Testis (tissue), 3 donors: Measurements from ENCODE around the gene TRPC4AP. TPM values are rescaled to one million over a fixed set of nuclear protein-coding genes. Genes with fewer than 3 reads are reported as not detected.
A peak's percentile ranks its signal among the peaks of the same experiment; 100 is the strongest.

Experiments
- DNase-seq: peaks from one replicate; pipeline ENCODE4 v3.0.0-alpha.2; 2019
- H3K27ac ChIP-seq, 2 donors: fragments of 200-600 bp; sonication (generic); one replicate each; pipeline ENCODE4 v1.5.1; 2019
- H3K27me3 ChIP-seq: fragments of 200-600 bp; sonication (generic); one replicate; pipeline ENCODE4 v1.5.1; 2019
- H3K36me3 ChIP-seq: fragments of 200-600 bp; sonication (generic); one replicate; pipeline ENCODE4 v1.5.1; 2017; ENCODE audit warnings: low read depth; ENCODE audit errors: missing control alignments
- H3K4me1 ChIP-seq: fragments of 200-600 bp; sonication (generic); one replicate; pipeline ENCODE4 v1.5.1; 2019
- H3K4me3 ChIP-seq, 2 donors: fragments of 200-600 bp; sonication (generic); one replicate each; pipeline ENCODE4 v1.5.1; 2017 to 2019
- H3K9me3 ChIP-seq: fragments of 200-600 bp; sonication (generic); one replicate; pipeline ENCODE4 v1.5.1; 2017
- POLR2A ChIP-seq: fragments of 450-650 bp; IDR thresholded peaks from one replicate; pipeline ENCODE4 v1.6.1; 2017; ENCODE audit warnings: antibody characterized with exemption, mild to moderate bottlenecking, moderate library complexity
- WGBS, 2 donors: methylation state at CpG; one replicate each; pipeline ENCODE4 v1.1.5; 2018; 5-methylcytosine and 5-hydroxymethylcytosine counted together
- intact Hi-C: fragments of 100-400 bp; cut with DNase I; formaldehyde crosslinking; loops from one replicate; pipeline ENCODE4 v1.15.1; 2023; ENCODE audit warnings: low total_unique reads
- polyA plus RNA-seq: library from polyadenylated mRNA; stranded (reverse); fragments of 350-450 nt; fragmentation: Illumina TruSeq; extraction: RNeasy Lipid Tissue Mini Kit (QIAGEN cat#74804); gene quantifications from one replicate; pipeline ENCODE4 v1.2.3, GENCODE V29; 2014; ENCODE audit warnings: low read depth, low replicate concordance; ENCODE audit not compliant: insufficient read depth
- total RNA-seq, 2 donors: library from RNA; depleted of rRNA; stranded (reverse); fragments of >200 nt; gene quantifications; one replicate each; pipeline ENCODE4 v1.2.3, GENCODE V29; 2016
- TF ChIP-seq, protein P1 (sequence below), 3 experiments: fragments of 450-650 bp in 2 of 3; fragments of 200-600 bp in 1 of 3; sonication (generic) in 1 of 3; IDR thresholded peaks; one replicate each; pipeline ENCODE4 v1.5.1; 2016 to 2019; ENCODE audit warnings: antibody characterized with exemption in 3 of 3, mild to moderate bottlenecking in 2 of 3, moderate library complexity in 1 of 3

Gene TRPC4AP
- total and polyA plus RNA-seq, 3 donors from 2014 or later: 68.8 to 78.4 (median 76.6) TPM

DNA sequence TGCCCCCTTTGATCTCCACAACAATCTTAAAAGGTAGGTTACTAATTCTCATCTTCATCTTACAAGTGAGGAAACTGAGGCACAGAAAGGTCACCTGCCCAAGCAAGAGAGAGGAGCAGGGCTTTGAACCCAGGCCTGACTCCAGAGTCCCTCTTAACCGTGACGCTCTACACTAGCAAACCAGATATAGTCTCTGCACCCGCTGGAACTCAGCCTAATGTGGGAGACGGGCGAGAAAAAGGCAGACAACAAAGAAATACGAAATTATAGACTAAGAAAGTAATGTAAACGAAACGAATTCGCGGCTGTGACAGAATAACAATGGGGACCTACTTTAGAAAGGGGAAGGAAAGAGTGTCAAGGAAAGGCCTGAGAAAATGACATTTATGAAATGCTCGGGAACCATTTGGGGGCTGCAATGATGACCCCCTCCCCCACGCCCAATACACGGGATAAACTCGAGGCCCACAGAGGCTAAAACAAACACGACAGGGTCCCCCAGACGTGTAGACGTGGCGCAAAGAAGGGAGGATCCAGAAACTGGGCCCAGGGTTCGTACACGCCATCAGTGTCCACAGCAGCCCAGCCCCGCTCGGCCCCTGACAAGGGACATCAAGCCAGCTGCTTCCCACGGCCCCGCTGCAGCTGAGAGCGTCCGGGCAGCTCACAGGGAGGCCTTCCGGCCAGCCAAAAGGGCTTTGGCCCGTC lies 637 bp downstream of the TRPC4AP start:
- H3K27ac ChIP-seq: peak overlapping the region; percentile 90 to 94
- no peaks in the 10 kb centered on the region for H3K36me3 ChIP-seq
- peak; percentile 36 for DNase-seq
- 0% methylated on average over 14 to 27 of the region's 28 CpGs for WGBS, 2 donors
- no peak for TF ChIP-seq POLR2A
- TF ChIP-seq, protein P1, sequence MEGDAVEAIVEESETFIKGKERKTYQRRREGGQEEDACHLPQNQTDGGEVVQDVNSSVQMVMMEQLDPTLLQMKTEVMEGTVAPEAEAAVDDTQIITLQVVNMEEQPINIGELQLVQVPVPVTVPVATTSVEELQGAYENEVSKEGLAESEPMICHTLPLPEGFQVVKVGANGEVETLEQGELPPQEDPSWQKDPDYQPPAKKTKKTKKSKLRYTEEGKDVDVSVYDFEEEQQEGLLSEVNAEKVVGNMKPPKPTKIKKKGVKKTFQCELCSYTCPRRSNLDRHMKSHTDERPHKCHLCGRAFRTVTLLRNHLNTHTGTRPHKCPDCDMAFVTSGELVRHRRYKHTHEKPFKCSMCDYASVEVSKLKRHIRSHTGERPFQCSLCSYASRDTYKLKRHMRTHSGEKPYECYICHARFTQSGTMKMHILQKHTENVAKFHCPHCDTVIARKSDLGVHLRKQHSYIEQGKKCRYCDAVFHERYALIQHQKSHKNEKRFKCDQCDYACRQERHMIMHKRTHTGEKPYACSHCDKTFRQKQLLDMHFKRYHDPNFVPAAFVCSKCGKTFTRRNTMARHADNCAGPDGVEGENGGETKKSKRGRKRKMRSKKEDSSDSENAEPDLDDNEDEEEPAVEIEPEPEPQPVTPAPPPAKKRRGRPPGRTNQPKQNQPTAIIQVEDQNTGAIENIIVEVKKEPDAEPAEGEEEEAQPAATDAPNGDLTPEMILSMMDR (IDR thresholded peaks at IDR 0.05): no peak
- no peaks in the 10 kb centered on the region for H3K9me3 ChIP-seq
- no peaks in the 10 kb centered on the region for H3K27me3 ChIP-seq
- peaks cover 10% of the 10 kb centered on the region for H3K4me1 ChIP-seq
- peak overlapping the region; percentile 83 to 91 for H3K4me3 ChIP-seq
- intact Hi-C loops: loop anchor here (5.0 kb wide), 1 partner anchor 220 kb away; the partner anchor contains the start of gene GGT7

DNA sequence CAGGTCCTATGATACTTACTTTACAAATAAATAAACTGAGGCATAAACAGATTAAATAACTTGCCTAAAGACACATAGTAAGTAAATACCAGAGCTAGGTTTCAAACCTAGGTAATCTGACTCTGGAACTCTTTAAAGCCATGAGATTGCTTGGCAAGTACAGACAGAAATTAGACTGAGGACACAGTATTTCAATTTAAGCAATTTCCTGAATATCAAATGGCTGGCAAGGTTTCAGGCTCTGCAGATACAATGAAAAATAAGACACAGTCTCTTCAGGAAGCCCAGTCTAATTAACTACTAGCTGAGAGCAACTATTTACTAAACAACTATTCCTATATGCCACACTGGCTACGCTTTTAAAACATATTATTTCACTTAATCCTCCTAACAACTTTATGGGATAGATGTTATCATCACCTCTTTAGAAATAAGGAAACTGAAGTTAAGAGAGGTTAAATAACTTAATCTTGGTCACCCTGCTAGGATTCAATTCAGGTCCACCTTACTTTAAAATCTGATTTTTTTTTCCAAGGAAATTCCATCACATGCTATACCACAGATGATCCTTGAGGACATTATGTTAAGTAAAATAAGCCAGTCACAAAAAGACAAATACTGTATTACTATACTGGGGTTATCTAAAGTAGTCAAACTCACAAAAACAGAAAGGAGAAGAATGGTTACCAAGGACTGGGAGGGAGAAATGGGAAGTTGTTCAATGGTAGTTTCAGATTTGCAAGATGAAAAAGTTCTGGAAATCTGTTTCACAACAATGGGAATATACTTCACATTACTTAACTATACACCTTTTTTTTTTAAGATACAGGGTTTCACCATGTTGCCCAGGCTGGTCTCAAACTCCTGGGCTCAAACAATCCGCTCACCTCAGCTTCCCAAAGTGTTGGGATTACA lies 4.1 kb downstream of the TRPC4AP start:
- no peak overlapping the region for H3K4me3 ChIP-seq
- TF ChIP-seq, protein P1 (IDR thresholded peaks at IDR 0.05): no peak
- no peak for TF ChIP-seq POLR2A
- WGBS, 2 donors: 92 to 97% methylated on average over 2 of the region's 2 CpGs
- no peak for DNase-seq
- intact Hi-C loops: no loop called here
- H3K27me3 ChIP-seq: no peaks in the 10 kb centered on the region
- no peaks in the 10 kb centered on the region for H3K9me3 ChIP-seq
- H3K27ac ChIP-seq: no peak overlapping the region
- H3K4me1 ChIP-seq: peaks cover 8% of the 10 kb centered on the region
- H3K36me3 ChIP-seq: no peaks in the 10 kb centered on the region

DNA sequence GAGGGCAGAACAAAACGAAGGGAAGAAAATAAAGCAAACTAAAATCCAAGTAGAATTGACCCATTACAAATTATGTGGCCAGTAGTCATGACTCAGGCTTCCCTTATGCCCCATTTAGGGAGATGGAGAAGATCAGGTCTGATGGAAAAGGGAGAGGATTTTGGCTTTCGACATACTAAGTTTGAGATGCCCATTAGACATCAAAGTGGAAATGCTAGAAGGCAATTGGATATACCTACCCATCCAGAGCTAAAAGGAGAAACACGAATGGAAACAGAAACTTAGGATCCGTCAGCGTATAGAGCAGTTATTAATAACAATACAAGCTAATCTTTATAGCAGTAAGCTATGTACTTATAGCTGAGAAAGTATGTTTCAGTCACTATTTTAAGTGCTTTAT lies 4.8 kb downstream of the TRPC4AP start:
- DNase-seq: no peak
- Histone ChIP-seq H3K4me3 (no peak overlapping the region), H3K36me3 (no peaks in the 10 kb centered on the region), H3K27me3 (no peaks in the 10 kb centered on the region), H3K27ac (no peak overlapping the region), H3K9me3 (no peaks in the 10 kb centered on the region), H3K4me1 (peaks cover 8% of the 10 kb centered on the region)
- intact Hi-C loops: no loop called here
- TF ChIP-seq, protein P1 (IDR thresholded peaks at IDR 0.05): no peak
- no peak for TF ChIP-seq POLR2A
- 74 to 78% methylated on average over 5 of the region's 5 CpGs for WGBS, 2 donors

DNA sequence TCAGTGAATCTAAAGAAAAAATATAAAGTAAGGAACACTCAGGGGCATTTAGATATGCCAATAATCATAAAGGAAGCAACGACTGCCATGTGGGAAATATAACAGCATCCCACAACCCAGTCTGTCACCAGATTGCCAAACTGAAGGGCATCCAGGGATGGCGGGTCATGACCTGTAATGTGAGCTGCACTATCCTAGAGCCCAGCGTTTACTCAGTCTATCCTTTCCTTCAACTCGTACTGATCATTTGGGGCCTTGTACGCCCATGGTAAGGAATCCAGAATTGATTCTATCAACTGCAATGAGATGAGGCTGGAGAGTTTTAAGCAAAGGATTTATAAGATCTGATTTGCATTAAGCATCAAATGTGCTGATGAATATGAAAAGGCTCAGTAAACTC lies 5.3 kb downstream of the TRPC4AP start:
- H3K4me3 ChIP-seq: no peak overlapping the region
- H3K4me1 ChIP-seq: peaks cover 8% of the 10 kb centered on the region
- H3K27ac ChIP-seq: no peak overlapping the region
- intact Hi-C loops: no loop called here
- no peaks in the 10 kb centered on the region for H3K9me3 ChIP-seq
- H3K27me3 ChIP-seq: no peaks in the 10 kb centered on the region
- 80 to 85% methylated on average over 5 of the region's 5 CpGs for WGBS, 2 donors
- DNase-seq: no peak
- no peaks in the 10 kb centered on the region for H3K36me3 ChIP-seq
- TF ChIP-seq, protein P1 (IDR thresholded peaks at IDR 0.05): no peak
- TF ChIP-seq POLR2A: no peak
